ENCODE measurements around the gene CACNA1G.

GRCh38 chr17:50676065-50676975 is 115.8 kb downstream of the CACNA1G start:
- TF ChIP-seq CTCF (IDR thresholded peaks at IDR 0.05) (no peak), POLR2A (IDR thresholded peaks at IDR 0.05) (no peak), EP300 (IDR thresholded peaks at IDR 0.05) (no peak)
